B cell (primary cell): Measurements from ENCODE around the gene FBXL16.

ENCODE experiments used
- CTCF ChIP-seq: fragments of 200-600 bp; IDR thresholded peaks from one replicate; pipeline ENCODE4 v1.8.0; 2022; ENCODE audit warnings: antibody characterized with exemption, mild to moderate bottlenecking
- EZH2 ChIP-seq: IDR thresholded peaks from 2 replicates; pipeline ENCODE4 v1.6.1; 2012; ENCODE audit warnings: borderline replicate concordance, low read depth, mild to moderate bottlenecking, moderate library complexity, low read length; ENCODE audit not compliant: insufficient read depth, poor library complexity, severe bottlenecking

DNA sequence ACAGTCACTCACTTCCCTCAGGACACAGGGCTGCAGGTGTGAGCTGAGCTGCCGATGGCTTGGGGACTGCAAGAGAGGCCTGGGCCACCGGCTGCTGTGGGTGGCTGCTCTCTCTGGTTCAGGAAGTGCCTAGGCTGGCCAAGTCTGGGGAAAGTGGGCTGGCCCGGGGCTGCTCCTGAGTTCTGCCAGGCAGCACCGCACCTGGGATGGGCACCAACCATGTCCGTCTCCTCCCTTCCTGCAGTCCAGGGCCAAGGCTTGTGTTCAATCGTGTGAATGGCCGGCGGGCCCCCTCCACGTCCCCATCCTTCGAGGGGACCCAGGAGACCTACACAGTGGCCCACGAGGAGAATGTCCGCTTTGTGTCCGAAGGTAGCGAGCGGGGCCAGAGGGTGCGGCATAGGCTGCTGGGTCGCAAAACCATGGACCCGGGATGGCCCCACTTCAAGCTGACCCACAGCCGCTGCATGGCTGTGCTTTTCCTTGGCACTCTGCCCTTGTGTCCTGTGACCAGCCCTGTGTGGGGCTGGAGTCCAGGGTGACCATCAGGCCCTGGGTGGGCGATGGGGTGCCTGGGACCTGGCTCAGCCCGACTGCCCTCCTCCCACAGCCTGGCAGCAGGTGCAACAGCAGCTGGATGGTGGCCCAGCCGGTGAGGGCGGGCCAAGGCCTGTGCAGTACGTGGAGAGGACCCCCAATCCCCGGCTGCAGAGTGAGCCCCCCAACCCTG is 58.3 kb downstream of the FBXL16 start:
- TF ChIP-seq CTCF: no peak
- no peak for TF ChIP-seq EZH2
